Measurements from ENCODE around the gene NALCN. TPM values are rescaled to one million over a fixed set of nuclear protein-coding genes. Genes with fewer than 3 reads are reported as not detected.

Gene NALCN
- total RNA-seq (under 1 TPM in 5 of 7 donors, not detected in 2; 0.09 to 0.13 (median 0.09) TPM), polyA plus RNA-seq (under 1 TPM; 0.02 to 0.06 (median 0.05) TPM)
- long read RNA-seq, donor 1, result 0 reads
- long read RNA-seq, donor 2, result 0 reads

DNA sequence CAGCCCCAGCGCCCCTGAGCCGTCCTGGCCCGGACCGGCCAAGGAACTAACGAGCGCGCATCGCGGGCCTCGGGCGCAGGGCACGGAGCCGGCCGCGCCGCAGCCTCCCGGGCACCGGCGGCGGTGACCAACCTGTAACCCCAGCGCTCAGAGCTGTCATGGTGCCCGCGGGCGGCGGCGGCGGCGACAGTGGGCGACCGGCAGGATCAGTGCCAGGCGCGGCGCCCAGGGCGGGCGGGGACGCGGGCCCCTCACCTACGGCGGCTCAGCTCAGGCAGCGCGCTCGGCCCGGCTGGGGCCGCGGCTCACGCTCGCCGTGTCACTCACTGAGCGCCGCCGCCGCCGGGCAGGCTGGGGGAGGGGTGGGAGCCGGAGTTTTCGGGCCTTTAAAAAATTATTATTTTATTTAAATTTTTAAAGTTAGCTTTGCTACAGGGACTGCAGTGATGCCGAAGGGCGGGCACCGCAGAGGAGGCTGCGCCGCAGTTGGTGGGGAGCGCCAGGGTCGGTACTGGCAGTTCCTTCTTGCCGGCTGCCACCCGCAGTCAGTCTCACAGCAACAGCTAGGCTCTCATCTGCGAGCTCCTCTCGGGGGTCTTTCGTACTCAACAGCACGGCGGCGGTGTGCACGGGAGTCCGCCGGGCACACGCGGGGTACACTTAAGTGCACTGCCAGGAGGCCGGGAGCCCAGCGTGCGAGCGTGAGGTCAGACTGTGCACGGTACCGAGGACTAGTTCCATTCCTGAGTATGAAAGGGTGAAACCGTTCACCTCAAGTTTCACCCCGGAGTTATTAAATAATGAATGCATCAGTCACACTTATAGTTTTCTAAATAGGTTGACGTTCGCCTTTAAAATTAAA, at the start of gene NALCN:
NALCN (minus strand) TSS at position 328 of the 862 bp plus-strand sequence. CDS start 17,382 bp downstream, outside the sequence.
- WGBS, 5 donors, result 3 to 7% (median 4%) methylated on average over 63 to 85 of the region's 85 CpGs
- Histone ChIP-seq H3K4me3 (peak within 1 kb of the TSS in 7 of 8 donors; percentile 8 to 60 (median 23)), H3K27ac (no peak within 1 kb of the TSS), H3K4me1 (peaks cover 0 to 17% (median 6%) of the 10 kb centered on the region in 6 donors), H3K27me3 (replicated peaks in 1 of 7) (peaks cover 0 to 55% (median 26%) of the 10 kb centered on the region in 7 donors), H3K36me3 (no peaks in the 10 kb centered on the region), H3K9me3 (no peaks in the 10 kb centered on the region)
- TF ChIP-seq POLR2AphosphoS5 (IDR thresholded peaks at IDR 0.05) (no peak), POLR2A (IDR thresholded peaks at IDR 0.05) (no peak)
- TF ChIP-seq, protein P1, sequence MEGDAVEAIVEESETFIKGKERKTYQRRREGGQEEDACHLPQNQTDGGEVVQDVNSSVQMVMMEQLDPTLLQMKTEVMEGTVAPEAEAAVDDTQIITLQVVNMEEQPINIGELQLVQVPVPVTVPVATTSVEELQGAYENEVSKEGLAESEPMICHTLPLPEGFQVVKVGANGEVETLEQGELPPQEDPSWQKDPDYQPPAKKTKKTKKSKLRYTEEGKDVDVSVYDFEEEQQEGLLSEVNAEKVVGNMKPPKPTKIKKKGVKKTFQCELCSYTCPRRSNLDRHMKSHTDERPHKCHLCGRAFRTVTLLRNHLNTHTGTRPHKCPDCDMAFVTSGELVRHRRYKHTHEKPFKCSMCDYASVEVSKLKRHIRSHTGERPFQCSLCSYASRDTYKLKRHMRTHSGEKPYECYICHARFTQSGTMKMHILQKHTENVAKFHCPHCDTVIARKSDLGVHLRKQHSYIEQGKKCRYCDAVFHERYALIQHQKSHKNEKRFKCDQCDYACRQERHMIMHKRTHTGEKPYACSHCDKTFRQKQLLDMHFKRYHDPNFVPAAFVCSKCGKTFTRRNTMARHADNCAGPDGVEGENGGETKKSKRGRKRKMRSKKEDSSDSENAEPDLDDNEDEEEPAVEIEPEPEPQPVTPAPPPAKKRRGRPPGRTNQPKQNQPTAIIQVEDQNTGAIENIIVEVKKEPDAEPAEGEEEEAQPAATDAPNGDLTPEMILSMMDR (IDR thresholded peaks at IDR 0.05 in 8 of 11, conservative IDR thresholded peaks at IDR 0.05 in 3 of 11), result no peak
- intact Hi-C loops (cut with DNase I; ENCODE audit: low total_unique reads), result no loop called here
- DNase-seq, result no peak

DNA sequence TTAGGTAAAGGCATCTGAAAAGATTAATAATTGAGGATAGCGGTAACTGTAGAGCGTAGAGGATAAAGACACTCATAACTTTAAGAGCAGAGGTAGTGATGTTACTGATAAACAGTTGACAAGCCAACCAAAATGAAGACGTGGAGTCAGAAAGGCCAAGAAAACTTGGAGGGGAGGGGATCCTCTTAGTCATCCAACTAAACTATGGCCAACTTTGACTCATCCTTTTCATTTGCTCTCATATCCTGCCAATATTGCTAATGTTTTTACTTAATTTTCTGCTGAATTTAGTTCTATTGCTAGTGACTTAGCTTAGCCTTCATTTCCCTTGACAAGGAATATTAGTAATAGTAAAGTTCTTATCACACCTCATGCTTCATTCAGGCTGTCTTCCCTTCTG, 49.6 kb upstream of the NALCN start:
- 77 to 91% (median 87%) methylated on average over 3 of the region's 3 CpGs for WGBS, 5 donors
- Histone ChIP-seq H3K4me3 (no peak overlapping the region), H3K27me3 (replicated peaks in 1 of 7) (no peaks in the 10 kb centered on the region), H3K27ac (no peak overlapping the region), H3K4me1 (no peaks in the 10 kb centered on the region), H3K36me3 (no peaks in the 10 kb centered on the region), H3K9me3 (no peaks in the 10 kb centered on the region)
- intact Hi-C loops (cut with DNase I; ENCODE audit: low total_unique reads), result no loop called here
- TF ChIP-seq, protein P1 (IDR thresholded peaks at IDR 0.05 in 8 of 11, conservative IDR thresholded peaks at IDR 0.05 in 3 of 11), result no peak
- TF ChIP-seq POLR2A (IDR thresholded peaks at IDR 0.05), result no peak
- no peak for TF ChIP-seq POLR2AphosphoS5 (IDR thresholded peaks at IDR 0.05)
- DNase-seq, result no peak

DNA sequence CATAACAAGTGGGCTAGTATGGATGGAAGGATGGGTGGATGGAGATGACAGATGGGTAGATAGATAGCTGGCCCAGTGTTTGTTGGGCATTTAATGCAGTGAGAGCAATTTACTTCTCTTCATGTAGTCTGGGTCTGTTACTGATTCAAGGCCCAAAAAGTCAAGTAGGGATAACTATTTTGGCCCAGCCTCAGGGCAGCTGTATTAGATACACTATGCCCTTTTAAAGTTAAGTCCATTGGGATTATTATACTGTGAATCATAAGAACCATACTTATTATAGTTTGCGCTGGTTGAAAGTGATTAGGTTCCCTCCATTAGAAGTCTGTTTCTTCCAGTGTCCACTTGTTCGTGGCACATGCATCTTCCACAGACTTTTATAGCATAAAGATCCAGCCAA, 40.9 kb upstream of the NALCN start:
- TF ChIP-seq POLR2AphosphoS5 (IDR thresholded peaks at IDR 0.05), result no peak
- TF ChIP-seq, protein P1 (IDR thresholded peaks at IDR 0.05 in 8 of 11, conservative IDR thresholded peaks at IDR 0.05 in 3 of 11), result no peak
- no peak for TF ChIP-seq POLR2A (IDR thresholded peaks at IDR 0.05)
- H3K4me1 ChIP-seq, result peaks cover 0 to 17% (median 3%) of the 10 kb centered on the region in 6 donors
- no peaks in the 10 kb centered on the region for H3K9me3 ChIP-seq
- H3K4me3 ChIP-seq, result no peak overlapping the region
- peaks cover 0 to 32% (median 7%) of the 10 kb centered on the region in 7 donors for H3K27me3 ChIP-seq (replicated peaks in 1 of 7)
- H3K27ac ChIP-seq, result no peak overlapping the region
- no peaks in the 10 kb centered on the region for H3K36me3 ChIP-seq
- WGBS, 5 donors, result 80 to 97% (median 88%) methylated on average over 2 of the region's 2 CpGs
- intact Hi-C loops (cut with DNase I; ENCODE audit: low total_unique reads), result no loop called here
- DNase-seq, result no peak

DNA sequence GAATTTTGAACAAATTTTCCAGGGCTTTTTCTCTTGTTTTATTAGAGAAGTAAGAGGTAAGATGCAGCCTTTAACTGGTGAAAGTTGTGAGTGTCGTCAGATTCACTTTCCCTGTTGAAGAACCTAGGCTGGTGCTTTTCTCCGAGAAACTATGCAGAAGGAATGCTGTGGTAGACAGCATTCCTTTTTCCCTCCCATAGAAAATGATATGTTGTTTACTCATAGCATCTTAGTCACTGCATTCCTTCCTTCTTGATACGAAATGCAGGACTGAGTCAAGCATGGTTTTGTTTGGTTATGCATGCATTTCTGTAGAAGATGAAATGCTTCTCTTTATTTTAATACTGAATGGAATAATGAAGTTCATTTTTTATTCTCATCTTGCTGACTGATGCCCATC, 39.6 kb upstream of the NALCN start:
- intact Hi-C loops (cut with DNase I; ENCODE audit: low total_unique reads), result no loop called here
- no peak for DNase-seq
- Histone ChIP-seq H3K4me1 (peaks cover 0 to 17% (median 3%) of the 10 kb centered on the region in 6 donors), H3K27me3 (replicated peaks in 1 of 7) (peaks cover 0 to 32% (median 7%) of the 10 kb centered on the region in 7 donors), H3K27ac (no peak overlapping the region), H3K4me3 (no peak overlapping the region), H3K9me3 (no peaks in the 10 kb centered on the region), H3K36me3 (no peaks in the 10 kb centered on the region)
- WGBS, 5 donors, result 47 to 70% (median 59%) methylated on average over 3 of the region's 3 CpGs
- TF ChIP-seq POLR2A (IDR thresholded peaks at IDR 0.05), result no peak
- TF ChIP-seq, protein P1 (IDR thresholded peaks at IDR 0.05 in 8 of 11, conservative IDR thresholded peaks at IDR 0.05 in 3 of 11), result no peak
- no peak for TF ChIP-seq POLR2AphosphoS5 (IDR thresholded peaks at IDR 0.05)
